GM18517 (cell line): ENCODE results near the gene RBP5.

Experiments
- ATAC-seq: cut with Tn5 transposase; IDR thresholded peaks from one replicate; pipeline ENCODE4 v1.9.1; 2021; ENCODE audit warnings: mild to moderate bottlenecking, moderate library complexity; ENCODE audit not compliant: unreplicated experiment

RBP5 gene

DNA sequence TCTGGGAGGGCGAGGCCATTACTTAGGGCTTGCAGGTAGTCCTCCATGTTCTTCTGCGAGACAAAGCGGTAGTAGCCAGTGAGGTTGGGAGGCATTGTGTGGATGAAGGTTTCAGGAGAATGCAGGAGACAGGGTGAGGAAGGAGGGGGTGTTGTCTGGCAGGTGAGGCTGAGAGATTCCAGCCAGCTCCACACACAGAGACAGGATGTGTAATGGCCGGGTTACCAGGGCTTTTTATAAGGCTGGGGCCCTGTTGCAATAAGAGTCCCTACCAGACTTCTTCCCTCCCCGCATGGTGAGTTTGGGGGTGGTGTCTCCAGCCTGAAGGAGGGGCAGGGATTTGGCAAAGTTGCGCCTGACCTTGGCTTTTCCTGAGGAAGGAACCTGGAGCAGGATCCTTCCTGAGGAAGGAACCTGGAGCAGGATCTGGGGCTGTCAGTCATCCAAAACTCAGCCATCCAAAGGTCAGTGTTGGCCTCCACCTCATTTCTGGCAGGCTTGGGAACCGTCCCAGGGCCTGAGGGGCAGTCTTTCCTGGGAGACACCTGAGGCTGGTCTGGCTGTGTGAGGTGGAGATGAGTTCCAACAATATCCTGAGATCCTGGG lies at the start of gene RBP5:
TSS of gene RBP5 (minus strand) at position 209 of the 606 bp plus-strand sequence. CDS start at position 95, 114 bp downstream.
- ATAC-seq: no peak

- no peak for ATAC-seq
Observed at GRCh38 chr12:7178481-7178880, 49.8 kb upstream of the RBP5 start.

DNA sequence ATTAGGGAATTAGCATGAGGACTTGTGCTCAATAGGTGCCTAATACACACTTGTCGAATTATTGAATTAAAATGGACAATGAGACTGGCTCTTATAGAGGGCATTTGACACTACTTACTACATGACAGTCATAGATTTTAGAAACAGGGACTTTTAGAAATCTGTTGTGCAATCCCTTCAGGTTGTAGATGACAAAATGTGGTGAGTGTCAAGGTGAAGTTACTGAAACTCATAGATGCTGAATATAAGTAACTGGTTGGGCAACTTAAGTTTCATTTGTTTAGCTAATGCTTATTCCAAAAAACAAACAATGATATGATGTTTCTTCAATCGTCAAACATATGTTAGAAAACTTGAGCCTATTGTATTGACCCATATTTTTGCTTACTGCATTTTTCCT lies 47.9 kb upstream of the RBP5 start:
- ATAC-seq: no peak

DNA sequence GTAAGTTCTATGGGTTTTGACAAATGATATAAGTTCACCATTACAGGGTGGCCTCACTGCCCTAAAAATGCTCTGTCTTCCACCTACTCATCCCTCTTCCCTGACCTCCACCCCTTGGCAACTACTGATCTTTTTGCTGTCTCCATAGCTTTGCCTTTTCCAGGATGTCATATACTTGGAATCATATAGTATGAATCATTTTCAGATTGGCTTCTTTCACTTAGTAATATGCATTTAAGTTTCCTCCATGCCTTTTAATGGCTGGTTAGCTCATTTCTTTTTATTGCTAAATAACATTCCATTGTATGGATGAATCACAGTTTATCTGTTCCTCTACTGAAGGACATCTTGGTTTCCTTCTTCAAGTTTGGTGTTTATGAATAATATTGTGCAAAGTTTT lies 46.8 kb upstream of the RBP5 start:
- ATAC-seq: no peak

- no peak for ATAC-seq
Observed at GRCh38 chr12:7171854-7172253, 43.2 kb upstream of the RBP5 start.

DNA sequence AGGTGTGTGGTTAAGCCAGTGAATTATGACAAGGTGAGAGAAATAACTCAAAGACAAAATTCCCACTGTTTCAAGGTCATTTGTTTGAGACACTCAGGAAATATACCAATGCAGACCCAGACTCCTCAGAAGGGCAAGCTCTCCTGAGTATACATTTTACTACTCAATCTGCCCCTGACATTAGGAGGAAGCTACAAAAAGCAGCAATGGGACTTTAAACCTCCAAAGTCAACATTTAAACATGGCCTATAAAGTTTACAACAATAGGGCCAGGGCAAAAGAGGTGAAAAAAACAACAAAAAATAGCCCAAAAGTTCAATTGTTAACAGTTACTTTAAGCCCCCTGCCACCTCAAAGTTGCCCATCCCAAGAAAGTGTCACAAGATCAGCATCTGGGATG lies 41.3 kb upstream of the RBP5 start:
- no peak for ATAC-seq

DNA sequence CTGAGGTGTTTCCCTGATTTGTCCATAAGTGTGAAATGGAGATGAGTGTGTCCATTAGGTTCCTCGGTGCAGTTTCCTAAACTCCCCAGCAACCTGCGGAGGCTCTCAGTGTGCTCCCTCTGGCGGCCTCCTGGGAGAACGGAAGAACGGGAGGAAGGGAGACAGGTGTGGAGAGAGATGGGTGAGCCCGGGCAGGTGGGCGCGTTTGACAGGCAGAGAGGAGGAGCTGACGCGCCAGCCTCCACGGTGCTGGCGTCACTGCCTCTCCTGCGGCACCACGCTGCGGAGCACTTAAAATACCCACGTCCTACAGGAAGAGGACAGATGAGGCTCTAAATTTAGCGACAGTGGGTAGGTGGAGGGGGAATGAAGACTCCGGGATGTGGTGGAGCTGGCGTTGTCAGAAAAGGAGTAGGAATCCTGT lies 34.0 kb upstream of the RBP5 start:
- no peak for ATAC-seq

DNA sequence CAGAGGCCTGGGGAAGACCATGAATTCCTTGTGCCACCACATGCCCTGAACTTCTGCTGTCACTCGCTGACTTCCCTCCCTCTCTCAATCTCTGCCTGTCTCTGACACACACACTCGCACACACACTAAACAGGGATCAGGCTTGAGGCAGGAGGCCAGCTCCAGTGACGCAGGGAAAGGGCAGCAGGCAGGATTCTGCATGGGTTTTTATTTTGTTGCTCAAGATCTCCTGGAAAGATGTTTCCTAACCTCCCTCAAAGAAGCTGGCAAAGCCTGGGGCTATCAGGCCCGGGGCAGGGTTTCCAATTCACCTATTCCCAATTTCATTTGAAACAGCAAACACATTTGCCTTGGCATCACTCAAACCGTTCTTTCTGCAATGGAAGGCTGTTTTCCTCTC lies 33.1 kb upstream of the RBP5 start:
- ATAC-seq: no peak

DNA sequence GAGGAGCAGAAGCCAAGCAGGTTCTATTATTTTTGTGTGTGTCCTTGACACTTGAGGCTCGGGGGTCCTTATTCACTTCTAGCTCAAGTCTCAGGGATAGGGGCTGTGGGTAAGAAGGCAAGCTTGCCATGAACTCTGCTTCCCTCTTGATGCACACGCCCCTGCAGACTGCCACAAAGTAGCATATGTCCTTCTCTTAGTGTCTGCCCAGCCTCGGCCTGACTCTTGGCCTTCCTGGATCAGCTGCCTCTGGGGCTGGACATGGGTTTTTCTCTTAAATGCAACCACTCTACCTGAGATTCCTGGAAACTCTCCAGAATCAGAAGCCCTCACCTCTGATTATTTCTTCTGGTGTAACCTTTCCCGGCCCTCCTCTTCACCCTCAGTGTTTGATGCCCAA lies 32.6 kb upstream of the RBP5 start:
- ATAC-seq: no peak

DNA sequence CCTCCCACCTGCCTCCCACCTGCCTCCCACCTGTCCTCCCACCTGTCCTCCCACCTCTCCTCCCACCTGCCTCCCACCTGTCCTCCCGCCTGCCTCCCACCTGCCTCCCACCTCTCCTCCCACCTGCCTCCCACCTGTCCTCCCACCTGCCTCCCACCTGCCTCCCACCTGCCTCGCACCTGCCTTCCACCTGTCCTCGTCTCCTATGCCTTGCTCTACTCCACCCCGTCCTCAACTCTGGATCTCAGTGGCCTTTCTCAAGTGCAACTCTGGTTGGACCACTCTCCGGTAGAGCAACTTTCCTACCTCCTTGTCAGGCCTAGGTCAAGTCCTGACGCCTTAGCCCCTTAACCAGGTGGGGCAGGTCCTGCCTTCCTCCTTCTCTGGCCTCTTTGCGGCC lies 31.5 kb upstream of the RBP5 start:
- ATAC-seq: no peak

DNA sequence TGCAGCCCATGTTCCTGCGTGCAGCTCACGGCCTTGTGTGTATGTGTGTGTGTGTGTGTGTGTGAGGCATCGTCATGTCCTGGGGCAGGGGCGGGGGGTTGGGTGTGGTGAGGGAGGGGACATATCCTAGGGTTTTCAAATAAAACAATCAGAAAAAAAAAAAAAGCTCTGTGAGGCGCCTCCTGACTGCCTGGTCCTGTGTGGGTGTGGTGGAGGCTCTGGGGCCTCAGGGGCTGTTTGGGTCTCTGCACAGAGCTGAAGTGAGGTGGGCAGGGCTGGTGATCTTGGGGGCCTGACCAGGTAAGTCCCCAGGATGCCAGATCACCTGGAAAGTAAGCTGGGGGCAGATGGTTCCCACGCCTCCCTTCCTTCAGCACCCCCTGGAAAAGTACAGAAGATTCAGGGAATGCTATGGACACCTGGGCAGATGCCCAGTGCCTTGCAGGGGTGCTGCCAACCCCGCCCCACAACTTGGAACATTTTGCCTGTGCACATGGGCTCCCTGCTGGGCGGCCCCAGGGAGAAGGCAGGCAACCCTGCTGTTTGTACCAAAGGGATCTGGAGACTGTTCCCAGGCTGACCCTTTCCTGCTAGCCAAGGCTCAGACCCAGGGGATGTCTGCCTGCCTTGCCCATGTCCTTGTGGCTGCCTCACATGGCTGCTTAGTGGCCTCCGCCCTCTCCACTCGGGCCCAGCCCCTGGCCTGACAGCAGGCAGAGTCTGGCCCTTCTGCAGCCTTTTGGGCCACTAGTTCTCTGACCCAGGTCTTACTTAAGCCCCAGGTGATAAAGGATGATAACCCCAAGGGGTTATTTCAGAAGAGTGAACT lies 30.3 kb upstream of the RBP5 start:
- no peak for ATAC-seq

GRCh38 chr12:7157391-7157790 lies 28.7 kb upstream of the RBP5 start:
- no peak for ATAC-seq

GRCh38 chr12:7156259-7157197 lies 27.8 kb upstream of the RBP5 start:
- ATAC-seq: no peak

GRCh38 chr12:7155471-7156034 lies 26.9 kb upstream of the RBP5 start:
- ATAC-seq: no peak

GRCh38 chr12:7154901-7155470 lies 26.3 kb upstream of the RBP5 start:
- ATAC-seq: no peak

- no peak for ATAC-seq
Observed at GRCh38 chr12:7154042-7154441, 25.4 kb upstream of the RBP5 start.

GRCh38 chr12:7152818-7153217 lies 24.1 kb upstream of the RBP5 start:
- ATAC-seq: no peak

GRCh38 chr12:7151532-7151931 lies 22.8 kb upstream of the RBP5 start:
- ATAC-seq: no peak

- ATAC-seq: no peak
Observed at GRCh38 chr12:7150841-7151240, 22.2 kb upstream of the RBP5 start.

- no peak for ATAC-seq
Observed at GRCh38 chr12:7150356-7150755, 21.7 kb upstream of the RBP5 start.

DNA sequence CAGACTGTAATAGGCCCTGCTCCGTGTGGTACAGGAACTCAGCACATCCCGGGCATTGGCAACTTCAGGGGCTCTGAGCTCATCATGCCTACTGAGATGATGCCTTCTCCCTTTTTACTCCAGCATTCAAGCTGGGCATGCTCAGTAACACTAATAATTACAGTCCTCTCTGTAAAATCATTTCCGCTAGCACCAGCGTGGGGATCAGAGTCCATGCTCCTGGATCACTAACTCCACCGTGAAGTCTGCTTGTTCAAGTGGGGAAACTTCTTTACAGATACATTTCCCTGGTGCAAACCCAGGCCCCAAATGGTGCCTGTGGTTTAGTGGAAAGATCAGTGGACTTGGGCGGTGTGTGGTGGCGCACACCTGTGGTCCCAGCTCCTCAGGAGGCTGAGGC lies 18.2 kb upstream of the RBP5 start:
- no peak for ATAC-seq
